ENCODE results near the gene AOAH.

The AOAH gene

GRCh38 chr7:36749282-36749960, 25.1 kb upstream of the AOAH start:
- no peak overlapping the region for H3K4me3 ChIP-seq (ENCODE audit: low read depth, low read length)
- no peak for DNase-seq (ENCODE audit: low read depth)
- TF ChIP-seq CTCF (IDR thresholded peaks at IDR 0.05; ENCODE audit: control insufficient read depth, extremely low read depth, insufficient read depth): no peak

- no peak for TF ChIP-seq CTCF (IDR thresholded peaks at IDR 0.05; ENCODE audit: control insufficient read depth, extremely low read depth, insufficient read depth)
Measured at GRCh38 chr7:36748017-36748487, 23.8 kb upstream of the AOAH start.

GRCh38 chr7:36747280-36748016, 23.2 kb upstream of the AOAH start:
- H3K4me3 ChIP-seq (ENCODE audit: low read depth, low read length): no peak overlapping the region
- no peak for TF ChIP-seq CTCF (IDR thresholded peaks at IDR 0.05; ENCODE audit: control insufficient read depth, extremely low read depth, insufficient read depth)
- DNase-seq (ENCODE audit: low read depth): no peak

More at GRCh38 chr7:36748017-36748487, 23.8 kb upstream of the AOAH start:
- H3K4me3 ChIP-seq (ENCODE audit: low read depth, low read length): no peak overlapping the region
- no peak for DNase-seq (ENCODE audit: low read depth)

- DNase-seq (ENCODE audit: low read depth): no peak
- no peak overlapping the region for H3K4me3 ChIP-seq (ENCODE audit: low read depth, low read length)
- no peak for TF ChIP-seq CTCF (IDR thresholded peaks at IDR 0.05; ENCODE audit: control insufficient read depth, extremely low read depth, insufficient read depth)
Measured at GRCh38 chr7:36746347-36746746, 22.1 kb upstream of the AOAH start.

GRCh38 chr7:36742911-36743775, 18.8 kb upstream of the AOAH start:
- H3K4me3 ChIP-seq (ENCODE audit: low read depth, low read length): no peak overlapping the region
- DNase-seq (ENCODE audit: low read depth): no peak
- TF ChIP-seq CTCF (IDR thresholded peaks at IDR 0.05; ENCODE audit: control insufficient read depth, extremely low read depth, insufficient read depth): no peak

GRCh38 chr7:36741866-36742265, 17.6 kb upstream of the AOAH start:
- H3K4me3 ChIP-seq (ENCODE audit: low read depth, low read length): no peak overlapping the region
- no peak for DNase-seq (ENCODE audit: low read depth)
- no peak for TF ChIP-seq CTCF (IDR thresholded peaks at IDR 0.05; ENCODE audit: control insufficient read depth, extremely low read depth, insufficient read depth)
